HEK293T (cell line): ENCODE results near the gene ADGRF1.

ENCODE experiments used
- CTCF ChIA-PET: fragments of 350-600 bp; formaldehyde crosslinking; extraction: SDS; loops from one replicate; lab custom pipeline; 2021; ENCODE audit warnings: antibody characterized with exemption, inconsistent platforms; lab: Yijun Ruan, JAX
- POLR2A ChIA-PET: fragments of 350-600 bp; formaldehyde crosslinking; extraction: SDS; loops from one replicate; lab custom pipeline; 2020; ENCODE audit warnings: antibody characterized with exemption, inconsistent platforms; lab: Yijun Ruan, JAX
- DNase-seq: peaks from one replicate; pipeline ENCODE4 v3.0.0; 2012; ENCODE audit warnings: mixed read lengths; ENCODE audit errors: extremely low spot score
- ARNT ChIP-seq: fragments of 450-650 bp; IDR thresholded peaks from 2 replicates; pipeline ENCODE4 v1.6.1; 2017; ENCODE audit warnings: mild to moderate bottlenecking
- BHLHE40 ChIP-seq: fragments of 450-650 bp; IDR thresholded peaks from 2 replicates; pipeline ENCODE4 v1.6.1; 2016; ENCODE audit warnings: mild to moderate bottlenecking, moderate library complexity, borderline replicate concordance
- CTBP1 ChIP-seq: fragments of 450-650 bp; IDR thresholded peaks from 2 replicates; pipeline ENCODE4 v1.6.1; 2016; ENCODE audit warnings: borderline replicate concordance
- ELF4 ChIP-seq: fragments of 450-650 bp; IDR thresholded peaks from 2 replicates; pipeline ENCODE4 v1.6.1; 2017; ENCODE audit warnings: antibody characterized with exemption
- FOXA1 ChIP-seq: fragments of 450-650 bp; IDR thresholded peaks from 2 replicates; pipeline ENCODE4 v1.6.1; 2016; ENCODE audit warnings: mild to moderate bottlenecking
- FOXK2 ChIP-seq: fragments of 450-650 bp; IDR thresholded peaks from 2 replicates; pipeline ENCODE4 v1.6.1; 2016; ENCODE audit warnings: mild to moderate bottlenecking
- FOXM1 ChIP-seq: fragments of 450-650 bp; IDR thresholded peaks from 2 replicates; pipeline ENCODE4 v1.6.1; 2017; ENCODE audit warnings: mild to moderate bottlenecking, borderline replicate concordance
- HDGF ChIP-seq: fragments of 450-650 bp; IDR thresholded peaks from 2 replicates; pipeline ENCODE4 v1.6.1; 2017; ENCODE audit warnings: antibody characterized with exemption, borderline replicate concordance
- L3MBTL2 ChIP-seq: fragments of 450-650 bp; conservative IDR thresholded peaks from 2 replicates; pipeline ENCODE4 v1.6.1; 2016; ENCODE audit warnings: mild to moderate bottlenecking
- LEF1 ChIP-seq: fragments of 450-650 bp; IDR thresholded peaks from 2 replicates; pipeline ENCODE4 v1.6.1; 2017; ENCODE audit warnings: mild to moderate bottlenecking, borderline replicate concordance
- NFRKB ChIP-seq: fragments of 450-650 bp; IDR thresholded peaks from 2 replicates; pipeline ENCODE4 v1.6.1; 2016; ENCODE audit warnings: mild to moderate bottlenecking, moderate library complexity
- PKNOX1 ChIP-seq: fragments of 450-650 bp; IDR thresholded peaks from 2 replicates; pipeline ENCODE4 v1.6.1; 2016
- SP1 ChIP-seq: fragments of 450-650 bp; IDR thresholded peaks from 2 replicates; pipeline ENCODE4 v1.6.1; 2017
- SUZ12 ChIP-seq: fragments of 450-650 bp; IDR thresholded peaks from 2 replicates; pipeline ENCODE4 v1.6.1; 2016; ENCODE audit warnings: mild to moderate bottlenecking
- TARDBP ChIP-seq: fragments of 450-650 bp; IDR thresholded peaks from 2 replicates; pipeline ENCODE4 v1.6.1; 2016
- ZNF384 ChIP-seq: fragments of 450-650 bp; IDR thresholded peaks from 2 replicates; pipeline ENCODE4 v1.6.1; 2016

ADGRF1 gene

GRCh38 chr6:46961711-46962110 is 80.4 kb downstream of the ADGRF1 start:
- ChIA-PET POLR2A (no interaction called here), CTCF (no interaction called here)
- no peak for DNase-seq
- no peak for TF ChIP-seq BHLHE40
- no peak for TF ChIP-seq HDGF
- TF ChIP-seq NFRKB: no peak
- TF ChIP-seq LEF1: no peak
- no peak for TF ChIP-seq CTBP1
- TF ChIP-seq ARNT: no peak
- TF ChIP-seq FOXK2: no peak
- TF ChIP-seq L3MBTL2: no peak
- TF ChIP-seq TARDBP: no peak
- no peak for TF ChIP-seq FOXM1
- no peak for TF ChIP-seq SUZ12
- no peak for TF ChIP-seq ZNF384
- no peak for TF ChIP-seq FOXA1
- TF ChIP-seq SP1: no peak
- TF ChIP-seq PKNOX1: no peak
- TF ChIP-seq ELF4: no peak

- ChIA-PET CTCF (no interaction called here), POLR2A (no interaction called here)
- DNase-seq: no peak
- TF ChIP-seq LEF1 (no peak), ELF4 (no peak), ZNF384 (no peak), ARNT (no peak), BHLHE40 (no peak), PKNOX1 (no peak), SUZ12 (no peak), TARDBP (no peak), FOXA1 (no peak), FOXK2 (no peak)
Observed at GRCh38 chr6:46961232-46961631, 80.9 kb downstream of the ADGRF1 start.

- CTCF ChIA-PET: no interaction called here
- DNase-seq: no peak
- POLR2A ChIA-PET: no interaction called here
- TF ChIP-seq BHLHE40 (no peak), ARNT (no peak), ELF4 (no peak), FOXM1 (no peak), SUZ12 (no peak), FOXK2 (no peak), CTBP1 (no peak), L3MBTL2 (no peak), ZNF384 (no peak)
Observed at GRCh38 chr6:46959419-46959818, 82.7 kb downstream of the ADGRF1 start.

DNA sequence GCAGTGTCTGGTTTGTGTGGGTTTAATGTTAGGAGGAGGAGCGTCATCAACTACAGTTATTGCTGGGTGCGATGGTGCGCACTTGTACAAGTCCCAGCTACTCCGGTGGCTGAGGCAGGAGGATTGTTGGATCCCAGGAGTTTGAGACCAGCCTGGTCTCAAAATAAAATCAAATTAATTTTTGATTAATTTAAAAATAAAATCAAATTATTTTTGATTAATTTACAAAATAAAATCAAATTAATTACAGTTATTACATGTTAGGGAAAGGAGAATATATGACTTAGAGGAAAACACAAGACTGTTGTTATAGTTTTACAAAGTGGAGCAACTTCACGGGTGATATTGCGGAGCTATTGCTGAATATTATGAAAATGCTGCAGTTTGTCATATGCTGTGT is 85.7 kb downstream of the ADGRF1 start:
- no peak for TF ChIP-seq HDGF
- no peak for TF ChIP-seq SP1
- no peak for TF ChIP-seq TARDBP
- no peak for TF ChIP-seq CTBP1
- TF ChIP-seq LEF1: no peak
- TF ChIP-seq FOXA1: no peak
- no peak for TF ChIP-seq L3MBTL2
- TF ChIP-seq NFRKB: no peak
- no peak for TF ChIP-seq FOXK2
- no peak for TF ChIP-seq FOXM1
- TF ChIP-seq SUZ12: no peak
- no peak for TF ChIP-seq ELF4
- ChIA-PET POLR2A (no interaction called here), CTCF (interaction anchor here (0.7 kb wide), 1 partner anchor 1456 kb away, joined by 3 read pairs; no protein-coding TSS in a partner anchor)
- no peak for DNase-seq

DNA sequence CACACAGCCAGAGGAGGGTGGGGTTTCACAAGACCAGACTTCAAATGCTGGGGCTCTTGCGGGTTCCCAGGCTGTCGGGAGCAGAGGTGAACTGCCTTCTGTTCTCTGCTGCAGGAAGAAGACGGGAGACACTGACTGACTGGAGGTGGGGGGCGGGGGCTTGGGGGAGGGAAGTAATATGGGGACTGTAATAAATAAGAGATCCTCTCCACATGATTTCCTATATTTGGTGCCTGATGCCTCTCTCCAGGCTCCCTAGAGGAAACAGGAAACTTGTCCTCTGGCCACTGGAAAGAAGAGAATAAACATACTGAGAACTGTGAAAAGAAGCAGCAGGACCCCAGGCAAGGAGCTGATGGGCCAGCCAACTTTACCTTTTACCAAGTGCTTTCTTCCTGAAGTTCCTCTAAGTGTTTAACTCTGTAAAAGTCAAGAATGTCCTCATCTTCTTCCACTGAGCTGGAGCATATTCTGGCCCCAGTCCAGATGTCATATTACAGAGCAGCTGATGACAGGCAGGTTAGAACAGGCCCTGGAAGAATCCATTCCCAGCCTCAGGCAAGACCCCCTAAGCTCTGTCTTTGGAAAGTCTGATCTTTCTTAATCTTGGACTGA is 87.2 kb downstream of the ADGRF1 start:
- ChIA-PET CTCF (no interaction called here), POLR2A (no interaction called here)
- TF ChIP-seq LEF1 (no peak), ZNF384 (no peak), PKNOX1 (peak; percentile 28; the same call in 1 of the 2 replicates), TARDBP (no peak), FOXM1 (no peak), BHLHE40 (no peak), ARNT (no peak), ELF4 (no peak)
- DNase-seq: no peak

- TF ChIP-seq FOXA1 (no peak), HDGF (no peak), L3MBTL2 (no peak), TARDBP (no peak), SP1 (no peak), CTBP1 (no peak), ARNT (no peak), NFRKB (no peak), ZNF384 (no peak), FOXK2 (no peak), PKNOX1 (no peak), SUZ12 (no peak), LEF1 (no peak), BHLHE40 (no peak), ELF4 (no peak), FOXM1 (no peak)
- ChIA-PET POLR2A (no interaction called here), CTCF (no interaction called here)
- DNase-seq: no peak
Observed at GRCh38 chr6:46953921-46954320, 88.2 kb downstream of the ADGRF1 start.
